HG03135 (cell line): ENCODE measurements around the gene DUOX1.
"Not testable (repeated sequence)": the region's sequence is repeated elsewhere in the genome, so short reads cannot be mapped to it uniquely, and the experiment has no call there.

ENCODE experiments used
- ATAC-seq: cut with Tn5 transposase; IDR thresholded peaks from one replicate; pipeline ENCODE4 v1.9.1; 2021; ENCODE audit warnings: mild to moderate bottlenecking, moderate library complexity; ENCODE audit not compliant: unreplicated experiment

DUOX1 gene

DNA sequence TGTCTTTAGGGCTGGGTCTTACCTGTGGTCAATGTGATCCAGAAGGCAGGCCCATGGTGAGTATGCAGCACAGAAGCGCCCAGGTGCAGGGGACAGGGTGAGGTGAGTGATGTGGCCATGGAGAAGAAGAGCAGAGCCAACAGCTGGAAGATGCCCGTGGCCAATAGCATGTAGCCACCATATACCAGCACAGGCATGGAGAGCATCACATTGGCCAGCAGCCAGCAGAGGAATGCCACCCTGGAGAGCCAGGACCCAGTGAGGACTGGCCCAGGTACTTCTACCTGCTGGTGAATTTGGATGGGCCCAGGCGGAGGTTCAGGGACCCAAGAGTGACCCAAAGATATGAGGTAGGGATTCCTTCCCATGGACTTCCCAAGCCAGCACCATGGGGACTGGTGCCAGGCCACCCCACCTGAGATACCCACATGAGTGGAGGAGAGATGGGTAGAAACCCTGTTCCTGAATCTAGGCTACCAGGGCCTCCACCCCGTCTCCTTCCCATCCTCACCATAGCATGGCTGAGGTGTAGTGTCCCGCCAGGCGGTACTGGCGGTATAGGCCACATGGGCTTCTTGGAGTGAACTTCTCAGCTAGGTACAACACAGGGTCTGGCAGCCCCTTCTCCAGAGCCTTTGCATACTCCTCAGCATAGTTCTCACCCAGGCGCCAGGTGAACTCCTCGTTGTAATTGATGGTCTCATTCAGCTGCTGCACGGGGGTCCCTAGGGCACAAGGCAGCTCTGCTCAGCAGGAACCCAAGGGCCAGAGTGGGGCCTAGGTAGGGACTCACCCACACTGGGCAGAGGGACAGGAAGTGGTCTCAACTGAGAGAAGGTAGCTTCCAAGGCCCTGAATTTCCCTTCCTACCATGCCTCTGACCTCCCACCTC is 9.5 kb upstream of the DUOX1 start:
- ATAC-seq = no peak

GRCh38 chr15:45121020-45121419 is 8.8 kb upstream of the DUOX1 start:
- no peak for ATAC-seq

- ATAC-seq = no peak
Measured at GRCh38 chr15:45121706-45122417, 7.9 kb upstream of the DUOX1 start.

DNA sequence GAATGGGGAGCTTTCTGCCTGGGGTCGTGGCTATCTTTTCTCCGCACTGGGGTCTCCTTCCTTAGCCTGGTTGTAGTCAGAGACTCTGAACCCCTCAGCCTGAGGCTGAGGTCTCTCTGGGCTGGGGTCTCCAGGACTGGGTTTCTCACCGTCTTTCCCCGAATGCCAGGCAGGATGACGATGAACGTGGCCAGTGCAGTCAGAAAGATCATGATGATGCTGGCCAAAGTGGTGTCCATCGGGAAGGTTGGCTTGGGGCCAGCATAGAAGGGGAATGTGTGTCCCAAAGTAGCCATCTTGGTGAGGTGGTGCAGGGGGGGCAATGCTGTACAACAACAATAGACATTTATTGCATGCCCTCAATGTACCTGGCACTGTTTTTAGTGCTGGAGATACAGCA is 7.1 kb upstream of the DUOX1 start:
- no peak for ATAC-seq

DNA sequence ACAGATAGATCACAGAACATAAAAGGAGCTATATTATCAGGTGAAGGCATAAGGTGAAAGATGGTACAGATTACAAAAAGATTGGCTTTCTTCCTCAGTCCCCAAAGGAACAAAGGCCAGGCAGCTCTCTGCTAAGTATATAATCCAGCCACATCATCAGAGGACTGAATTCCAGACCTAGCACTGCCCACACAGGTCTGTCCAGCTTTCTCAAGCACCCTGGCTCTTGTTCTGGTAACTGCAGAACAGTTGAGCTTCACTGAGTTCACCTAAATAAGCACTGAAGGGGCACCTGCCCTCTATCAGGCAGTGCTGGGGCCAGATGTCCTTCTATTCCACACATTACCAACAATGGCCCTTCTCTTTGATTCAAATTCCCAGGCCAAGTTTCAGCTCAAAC is 6.4 kb upstream of the DUOX1 start:
- no peak for ATAC-seq

DNA sequence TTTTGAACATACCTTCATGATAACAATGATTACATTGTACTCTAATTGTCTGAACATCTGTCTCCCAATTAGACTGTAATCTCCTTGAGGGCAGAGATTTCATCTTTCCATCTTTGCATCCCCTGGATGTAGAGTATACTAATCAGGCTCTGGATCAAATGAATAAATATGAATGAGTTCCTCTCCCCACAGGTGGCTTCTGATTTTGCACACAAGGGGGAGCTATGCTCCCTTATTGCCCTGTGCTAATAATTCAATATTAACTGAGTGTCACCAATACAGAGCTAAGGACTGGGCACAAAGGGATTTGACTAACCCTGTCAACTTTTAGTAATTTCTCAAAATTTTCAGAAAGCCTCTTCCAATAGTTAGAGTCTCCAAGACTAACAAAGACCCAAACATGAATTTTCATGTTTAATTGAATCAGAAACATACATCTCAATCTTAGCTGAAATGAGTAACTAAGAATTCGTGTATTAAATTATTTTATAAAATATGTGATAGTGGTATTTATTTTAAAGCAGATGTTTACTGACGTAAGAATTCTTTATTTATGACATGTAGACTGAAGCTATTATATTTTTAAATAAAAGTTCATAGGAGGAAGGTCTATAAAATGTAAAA is 3.1 kb upstream of the DUOX1 start:
- ATAC-seq = no peak

DNA sequence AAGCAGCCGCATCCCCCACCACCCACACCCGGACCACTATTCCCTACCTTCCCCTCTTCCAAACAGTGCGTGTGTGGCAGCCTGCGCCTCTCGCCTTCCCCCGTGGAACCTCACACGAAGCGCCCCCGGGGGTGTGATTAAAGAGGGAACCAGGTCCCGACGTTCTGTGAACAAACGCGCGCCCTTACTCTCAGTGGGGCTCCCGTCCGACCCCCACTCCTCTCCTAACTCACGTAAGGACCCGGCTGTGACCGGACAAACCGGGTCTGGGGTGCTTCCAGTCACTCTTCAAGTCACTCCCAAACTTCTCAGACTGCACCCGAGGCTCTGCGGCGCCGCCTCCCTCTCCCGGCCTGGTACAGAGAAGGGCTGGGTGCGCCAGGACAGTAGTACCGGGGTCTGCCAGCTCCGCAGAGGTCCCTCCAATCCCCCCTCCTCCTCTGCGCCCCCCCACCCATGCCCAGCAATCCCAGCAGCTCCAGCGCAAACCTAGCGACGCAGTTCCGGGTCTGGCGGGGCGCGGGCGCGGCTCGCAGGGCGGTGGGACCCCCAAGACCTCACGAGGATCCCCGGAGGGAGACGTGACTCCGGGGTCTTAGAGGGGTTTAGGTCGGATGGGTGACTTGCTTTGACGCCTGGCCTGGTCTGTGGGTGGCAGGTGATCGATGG is 689 bp upstream of the DUOX1 start:
- no peak for ATAC-seq

- no peak for ATAC-seq
Measured at GRCh38 chr15:45130291-45131000, 652 bp downstream of the DUOX1 start.

DNA sequence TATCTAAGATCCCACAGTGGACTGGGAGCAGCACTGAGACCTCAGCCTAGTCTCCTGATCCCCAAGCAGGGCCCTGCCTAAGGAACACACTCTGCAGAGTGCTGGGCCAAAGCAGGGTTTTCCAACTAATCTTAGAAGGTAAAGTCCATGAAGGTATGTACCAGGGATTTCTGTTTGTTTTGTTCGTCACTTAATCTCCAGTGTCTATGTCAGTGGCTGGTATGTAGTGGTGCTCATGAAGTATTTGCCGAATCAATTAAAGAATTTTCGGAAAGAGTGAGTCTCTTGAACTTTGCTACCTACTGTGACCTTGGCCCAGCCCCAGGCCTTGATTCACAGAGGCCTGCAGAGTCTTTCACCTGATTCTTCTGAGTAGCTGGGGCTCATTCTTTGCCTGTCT is 1.7 kb downstream of the DUOX1 start:
- ATAC-seq = no peak

GRCh38 chr15:45132844-45133560 is 3.2 kb downstream of the DUOX1 start:
- ATAC-seq = no peak

DNA sequence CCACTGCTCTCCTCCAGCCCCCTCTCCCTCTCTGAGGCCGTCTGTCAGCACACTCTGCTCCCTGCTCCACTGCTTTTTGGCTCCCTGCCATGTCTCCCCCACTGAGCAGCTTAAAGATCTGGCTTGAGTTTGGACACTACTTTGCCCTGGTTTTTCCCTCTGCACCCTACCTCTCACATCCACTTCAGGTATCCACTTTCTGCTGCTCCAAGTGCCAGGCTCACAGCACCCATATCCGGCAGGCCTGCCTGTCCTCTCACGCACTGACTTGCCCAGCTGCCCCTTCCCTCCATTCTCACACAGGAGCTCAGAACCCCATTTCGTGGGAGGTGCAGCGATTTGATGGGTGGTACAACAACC is 3.7 kb downstream of the DUOX1 start:
- ATAC-seq = no peak

DNA sequence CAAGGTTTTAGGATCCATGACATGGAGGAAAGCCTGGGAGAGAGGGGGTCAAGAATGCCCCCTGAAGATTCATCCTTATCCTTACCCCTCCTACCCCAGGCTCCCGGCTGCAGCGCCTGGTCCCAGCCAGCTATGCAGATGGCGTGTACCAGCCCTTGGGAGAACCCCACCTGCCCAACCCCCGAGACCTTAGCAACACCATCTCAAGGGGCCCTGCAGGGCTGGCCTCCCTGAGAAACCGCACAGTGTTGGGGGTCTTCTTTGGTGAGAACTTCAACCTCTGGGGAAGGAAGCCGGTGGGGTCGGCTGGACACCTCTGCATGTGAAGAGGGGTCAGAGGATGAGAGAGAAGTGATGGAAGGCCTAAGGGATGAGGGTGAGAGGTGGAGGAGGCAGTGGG is 4.3 kb downstream of the DUOX1 start:
- ATAC-seq = no peak

- no peak for ATAC-seq
Measured at GRCh38 chr15:45134682-45135604, 5.1 kb downstream of the DUOX1 start.

DNA sequence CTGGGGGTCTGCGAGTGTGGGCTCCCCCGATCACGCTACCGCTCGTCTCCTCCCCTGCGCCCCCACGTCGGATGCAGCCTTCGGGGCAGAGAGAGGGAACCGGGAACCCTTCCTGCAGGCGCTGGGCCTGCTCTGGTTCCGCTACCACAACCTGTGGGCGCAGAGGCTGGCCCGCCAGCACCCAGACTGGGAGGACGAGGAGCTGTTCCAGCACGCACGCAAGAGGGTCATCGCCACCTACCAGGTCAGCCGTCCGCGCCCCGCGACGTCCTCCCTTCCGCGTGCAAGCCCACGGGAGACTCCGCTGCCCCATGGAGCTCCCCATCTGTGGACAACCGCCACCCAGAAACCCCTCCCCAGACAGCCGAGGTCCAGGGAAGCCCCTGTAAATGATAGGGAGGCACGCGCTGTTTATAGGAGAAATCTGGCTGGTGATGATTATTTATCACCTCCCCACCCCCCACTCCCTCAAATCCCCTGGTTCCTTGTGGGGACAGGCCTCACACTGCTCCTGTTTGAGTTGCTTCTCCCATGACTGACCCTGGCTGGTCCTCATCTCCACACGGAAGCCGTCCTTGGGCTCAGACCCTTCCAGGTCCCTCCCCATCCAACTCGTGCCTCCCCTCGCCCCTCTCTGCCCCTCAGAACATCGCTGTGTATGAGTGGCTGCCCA is 6.0 kb downstream of the DUOX1 start:
- ATAC-seq = not testable (repeated sequence)

- ATAC-seq = no peak
Measured at GRCh38 chr15:45136378-45136764, 6.6 kb downstream of the DUOX1 start.

- no peak for ATAC-seq
Measured at GRCh38 chr15:45137703-45138102, 7.9 kb downstream of the DUOX1 start.

- no peak for ATAC-seq
Measured at GRCh38 chr15:45138814-45139765, 9.3 kb downstream of the DUOX1 start.
